GM19238 (cell line): ENCODE measurements around the gene TMEM222.
"Not testable (repeated sequence)": the region's sequence is repeated elsewhere in the genome, so short reads cannot be mapped to it uniquely, and the experiment has no call there.

Source experiments
- DNase-seq: peaks from one replicate; pipeline ENCODE4 v3.0.0; 2011; ENCODE audit warnings: low spot score; ENCODE audit not compliant: insufficient read length

TMEM222 gene, protein sequence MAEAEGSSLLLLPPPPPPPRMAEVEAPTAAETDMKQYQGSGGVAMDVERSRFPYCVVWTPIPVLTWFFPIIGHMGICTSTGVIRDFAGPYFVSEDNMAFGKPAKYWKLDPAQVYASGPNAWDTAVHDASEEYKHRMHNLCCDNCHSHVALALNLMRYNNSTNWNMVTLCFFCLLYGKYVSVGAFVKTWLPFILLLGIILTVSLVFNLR

DNA sequence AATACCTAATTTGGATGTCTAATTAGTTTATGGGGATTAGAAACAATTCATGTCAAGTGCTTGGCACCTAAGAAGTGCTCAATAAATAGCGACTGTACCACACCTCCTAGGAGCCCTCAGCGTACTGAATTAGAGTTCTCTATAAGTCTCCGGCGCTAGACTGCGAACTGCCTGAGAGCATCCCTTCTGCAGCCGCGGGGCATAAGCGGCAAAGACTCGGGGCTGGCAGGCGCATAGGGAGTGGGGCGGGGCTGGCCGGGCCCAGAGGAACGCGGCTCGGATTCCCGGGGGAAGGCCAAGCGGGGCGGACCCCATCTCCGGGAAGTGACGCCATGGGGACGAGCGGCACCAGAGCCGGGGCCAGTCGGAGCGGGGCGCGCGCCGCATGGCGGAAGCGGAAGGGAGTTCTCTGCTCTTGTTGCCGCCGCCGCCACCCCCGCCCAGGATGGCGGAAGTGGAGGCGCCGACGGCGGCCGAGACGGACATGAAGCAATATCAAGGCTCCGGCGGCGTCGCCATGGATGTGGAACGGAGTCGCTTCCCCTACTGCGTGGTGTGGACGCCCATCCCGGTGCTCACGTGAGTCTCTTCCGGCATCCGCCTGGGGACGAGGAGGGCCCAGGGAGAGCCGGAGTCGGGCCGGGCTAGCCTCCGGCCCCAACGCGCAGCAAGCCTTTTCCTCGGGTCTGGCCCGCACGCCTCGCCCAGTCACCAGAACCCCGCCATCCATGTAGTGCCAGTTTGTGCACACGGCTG is at the start of gene TMEM222:
Gene TMEM222, plus strand, starts transcription at position 351 of the 756 bp plus-strand sequence. Its CDS starts 35 bp downstream, at position 386.
- peak; percentile 98 for DNase-seq

- no peak for DNase-seq
Measured at GRCh38 chr1:27274204-27274603, 47.8 kb upstream of the TMEM222 start.

DNA sequence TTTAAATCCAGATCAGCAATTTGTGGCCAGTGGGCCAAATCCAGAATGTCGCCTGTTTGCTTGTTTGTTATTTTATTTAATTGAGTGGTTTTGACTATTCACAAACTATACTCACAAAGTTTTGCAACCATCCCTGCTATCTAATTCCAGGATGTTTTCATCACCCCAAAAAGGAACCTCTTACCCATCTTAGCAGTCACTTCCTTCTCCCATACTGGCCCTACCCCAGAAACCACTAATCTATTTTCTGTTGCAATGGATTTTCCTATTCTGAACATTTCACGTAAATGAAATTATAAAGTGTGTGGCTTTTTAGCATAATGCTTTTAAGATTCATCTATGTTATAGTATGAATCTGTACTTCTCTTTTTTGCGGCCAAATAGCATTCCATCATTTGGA is 46.3 kb upstream of the TMEM222 start:
- DNase-seq = no peak

DNA sequence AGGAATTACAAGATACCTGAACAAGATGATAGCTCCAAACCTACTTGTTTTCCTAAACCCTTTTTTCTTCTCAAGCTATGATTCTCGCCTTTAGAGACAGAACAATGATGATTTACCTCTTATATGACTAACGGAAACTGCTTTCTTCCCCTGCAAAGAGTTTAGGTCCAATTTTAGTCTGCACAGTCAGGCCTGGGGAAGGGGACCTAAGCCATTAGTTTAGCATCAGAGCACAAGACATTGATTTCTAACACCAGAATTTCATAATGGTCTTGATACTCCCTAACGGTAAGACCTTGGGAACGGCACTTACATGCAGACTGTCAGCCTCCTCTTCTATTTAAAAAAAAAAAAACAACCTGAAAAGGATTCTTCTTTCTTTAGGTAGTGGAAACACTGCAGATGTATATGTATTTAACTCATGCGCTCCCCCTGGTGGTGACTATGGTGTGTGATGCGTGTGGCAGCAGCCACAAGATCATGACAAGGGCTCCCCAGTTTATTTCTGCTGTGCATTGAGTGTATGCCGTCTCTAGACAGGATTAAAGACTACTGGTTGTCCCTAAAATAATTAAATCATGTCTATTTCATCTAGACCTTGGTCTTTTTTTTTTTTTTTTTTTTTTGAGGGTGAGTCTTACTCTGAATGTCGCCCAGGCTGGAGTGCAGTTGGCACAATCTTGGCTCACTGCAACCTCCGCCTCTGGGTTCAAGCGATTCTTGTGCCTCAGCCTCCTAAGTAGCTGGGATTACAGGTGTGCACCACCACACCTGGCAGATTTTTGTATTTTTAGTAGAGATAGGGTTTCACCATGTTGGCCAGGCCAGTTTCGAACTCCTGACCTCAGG is 37.3 kb upstream of the TMEM222 start:
- peak; percentile 80 for DNase-seq

DNA sequence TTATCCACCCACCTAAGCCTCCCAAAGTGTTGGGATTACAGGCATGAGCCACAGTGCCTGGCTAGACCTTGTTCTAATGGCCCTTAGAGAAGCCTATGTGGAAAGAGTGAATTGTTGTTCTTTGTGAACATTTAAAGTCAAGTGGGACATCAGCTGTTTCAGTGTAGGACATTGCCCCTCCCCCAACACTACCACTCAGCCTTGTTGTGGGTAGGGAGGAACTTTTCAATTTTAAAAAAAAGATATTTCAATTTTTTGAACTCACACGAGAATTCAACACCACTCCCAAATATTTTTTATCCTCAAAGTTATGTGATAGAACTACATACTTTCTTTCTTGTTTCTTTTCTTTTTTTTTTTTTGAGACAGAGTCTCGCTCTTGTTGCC is 36.7 kb upstream of the TMEM222 start:
- no peak for DNase-seq

DNA sequence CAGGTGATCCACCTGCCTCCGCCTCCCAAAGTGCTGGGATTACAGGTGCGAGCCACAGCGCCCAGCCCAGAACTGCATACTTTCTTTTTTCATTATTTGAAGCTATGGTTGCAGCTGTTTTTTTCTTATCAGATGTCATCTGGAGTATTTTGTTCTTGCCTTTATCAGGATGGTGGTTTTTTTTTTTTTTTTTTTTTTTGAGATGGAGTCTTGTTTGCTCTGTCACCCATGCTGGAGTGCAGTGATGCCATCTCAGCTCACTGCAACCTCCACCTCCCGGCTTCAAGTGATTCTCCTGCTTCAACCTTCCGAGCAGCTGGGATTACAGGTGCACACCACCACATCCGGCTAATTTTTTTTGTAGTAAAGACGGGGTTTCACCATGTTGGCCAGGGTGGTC is 36.1 kb upstream of the TMEM222 start:
- DNase-seq = not testable (repeated sequence)

DNA sequence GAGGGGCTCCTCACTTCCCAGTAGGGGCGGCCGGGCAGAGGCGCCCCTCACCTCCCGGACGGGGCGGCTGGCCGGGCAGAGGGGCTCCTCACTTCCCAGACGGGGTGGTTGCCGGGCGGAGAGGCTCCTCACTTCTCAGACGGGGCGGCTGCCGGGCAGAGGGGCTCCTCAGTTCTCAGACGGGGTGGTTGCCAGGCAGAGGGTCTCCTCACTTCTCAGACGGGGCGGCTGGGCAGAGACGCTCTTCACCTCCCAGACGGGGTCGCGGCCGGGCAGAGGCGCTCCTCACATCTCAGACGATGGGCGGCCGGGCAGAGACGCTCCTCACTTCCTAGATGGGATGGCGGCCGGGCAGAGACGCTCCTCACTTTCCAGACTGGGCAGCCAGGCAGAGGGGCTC is 32.8 kb upstream of the TMEM222 start:
- not testable (repeated sequence) for DNase-seq

- no peak for DNase-seq
Measured at GRCh38 chr1:27290581-27290980, 31.4 kb upstream of the TMEM222 start.

DNA sequence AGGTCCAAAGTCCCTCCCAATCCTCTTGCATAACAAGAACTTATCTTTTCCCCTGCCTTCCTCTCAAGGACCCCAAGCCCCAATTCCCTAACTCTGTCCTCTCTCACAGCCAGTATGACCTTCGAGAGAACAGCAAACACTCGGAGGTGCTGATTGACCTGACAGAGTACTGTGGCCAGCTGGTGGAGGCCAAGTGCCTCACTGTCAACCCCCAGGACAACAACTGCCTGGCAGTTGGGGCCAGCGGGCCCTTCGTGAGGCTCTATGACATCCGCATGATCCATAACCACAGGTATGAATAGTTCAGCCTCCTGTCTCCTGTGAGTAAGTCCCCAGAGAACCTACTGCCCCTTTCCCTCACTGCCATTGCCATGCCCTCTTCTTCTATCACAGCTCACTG is 29.9 kb upstream of the TMEM222 start:
- DNase-seq = no peak

DNA sequence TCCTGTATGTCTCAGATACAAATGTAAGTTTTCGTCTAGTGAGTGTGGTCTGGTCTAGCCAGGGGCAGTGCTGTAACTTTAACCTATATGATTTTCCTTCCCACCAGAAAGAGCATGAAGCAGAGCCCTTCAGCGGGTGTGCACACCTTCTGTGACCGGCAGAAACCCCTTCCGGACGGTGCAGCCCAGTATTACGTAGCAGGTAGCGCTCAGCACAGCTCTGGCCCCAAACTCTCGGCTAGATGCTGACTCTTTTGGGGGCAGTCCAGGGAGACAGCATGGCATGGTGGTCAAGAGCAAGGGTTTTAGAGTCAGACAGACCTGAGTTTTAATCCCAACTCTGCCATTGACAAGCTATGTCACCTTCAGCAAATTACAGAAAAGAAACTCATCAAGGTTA is 28.0 kb upstream of the TMEM222 start:
- no peak for DNase-seq

- peak; percentile 45 for DNase-seq
Measured at GRCh38 chr1:27296773-27297291, 25.1 kb upstream of the TMEM222 start.

DNA sequence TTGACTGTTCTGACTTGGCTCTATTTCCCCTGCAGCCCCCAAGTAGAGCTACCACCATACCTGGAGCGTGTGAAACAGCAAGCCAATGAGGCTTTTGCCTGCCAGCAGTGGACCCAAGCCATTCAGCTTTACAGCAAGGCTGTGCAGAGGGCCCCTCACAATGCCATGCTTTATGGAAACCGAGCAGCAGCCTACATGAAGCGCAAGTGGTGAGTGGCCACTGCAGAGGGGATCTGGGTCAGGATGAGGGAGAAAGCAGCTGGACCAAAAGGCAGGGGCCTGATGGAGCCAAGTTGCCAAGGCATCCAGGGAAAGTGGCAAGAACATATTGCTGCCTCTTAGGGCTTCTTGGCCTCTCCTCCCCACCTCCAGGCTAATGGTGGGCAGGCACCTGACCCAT is 24.1 kb upstream of the TMEM222 start:
- DNase-seq = no peak

DNA sequence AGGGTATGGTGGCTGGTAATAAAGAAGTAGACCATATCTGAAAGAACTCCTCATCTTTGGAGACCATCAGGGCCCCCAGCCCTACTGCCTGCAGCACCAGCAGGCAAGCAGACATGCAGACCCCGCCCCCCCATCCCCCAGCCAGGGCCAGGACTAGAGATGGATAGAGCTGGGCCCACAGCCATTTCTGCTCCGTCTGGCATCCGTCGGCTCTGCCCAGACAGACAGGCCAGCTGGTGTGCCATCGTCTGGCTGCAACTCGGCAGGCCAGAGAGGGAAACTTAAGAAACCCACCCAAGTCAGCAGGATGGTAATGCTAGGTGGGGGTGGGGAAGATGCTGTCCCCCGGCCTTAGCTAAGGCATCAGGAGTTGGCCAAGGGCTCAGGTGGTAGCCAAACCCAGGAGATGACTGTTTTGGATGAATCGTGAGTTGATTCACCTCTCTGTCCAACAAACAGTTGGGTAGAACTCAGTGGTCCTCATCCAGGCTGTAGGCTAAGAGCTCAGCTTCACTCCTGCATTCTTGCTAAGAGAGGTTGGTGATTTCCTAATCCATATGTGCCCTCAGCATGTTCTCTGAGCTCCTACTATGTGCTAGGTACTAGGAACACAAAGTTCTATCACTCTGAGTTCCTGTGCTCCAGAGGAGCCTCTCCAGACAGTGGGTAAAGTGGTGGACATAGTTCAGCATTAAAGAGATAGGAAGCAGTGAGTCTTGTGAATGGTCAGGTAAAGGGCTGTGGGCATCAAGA is 23.2 kb upstream of the TMEM222 start:
- DNase-seq = no peak

DNA sequence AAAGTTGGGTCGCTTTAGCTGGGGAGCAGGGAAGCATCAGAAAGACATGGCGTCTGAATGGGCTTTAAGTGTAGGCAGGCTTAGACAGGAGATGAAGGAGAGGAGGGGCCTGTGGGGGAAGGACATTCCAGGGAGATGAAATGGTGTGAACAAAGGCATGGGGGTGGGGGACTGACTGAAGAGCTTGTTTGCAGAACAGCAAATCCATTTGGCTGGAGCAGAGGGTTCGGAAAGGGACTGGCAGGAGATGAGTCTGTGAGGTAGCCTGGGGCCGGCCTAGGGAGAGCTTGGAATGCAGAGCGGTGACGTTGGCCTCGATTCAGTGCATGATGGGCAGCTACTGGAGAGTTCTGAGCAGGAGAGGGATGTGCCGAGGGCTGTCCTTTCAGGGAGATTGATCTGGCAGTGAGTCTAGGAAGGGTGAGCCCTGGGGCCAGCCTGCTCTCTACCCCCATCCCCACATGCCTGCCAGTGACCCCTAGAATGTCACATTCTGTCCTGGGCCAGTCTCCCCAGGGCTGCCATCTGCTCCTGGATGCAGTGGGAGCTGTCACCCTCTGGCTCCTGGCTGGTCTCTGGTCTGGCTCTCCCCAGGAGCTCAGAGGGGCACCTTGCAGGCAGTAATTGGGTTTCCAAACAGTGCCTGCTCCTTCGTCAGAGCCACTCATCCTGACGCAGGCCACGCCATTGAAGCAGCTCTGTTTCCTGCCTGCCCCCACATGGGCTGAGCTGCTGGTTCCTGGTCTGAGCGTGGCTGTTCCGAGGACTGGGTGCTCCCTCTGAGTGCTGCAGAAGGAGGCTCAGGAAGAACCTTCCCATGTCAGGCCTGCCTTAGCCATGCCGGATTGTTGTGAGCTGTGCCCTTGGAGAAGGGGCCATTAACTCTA is 22.3 kb upstream of the TMEM222 start:
- no peak for DNase-seq

DNA sequence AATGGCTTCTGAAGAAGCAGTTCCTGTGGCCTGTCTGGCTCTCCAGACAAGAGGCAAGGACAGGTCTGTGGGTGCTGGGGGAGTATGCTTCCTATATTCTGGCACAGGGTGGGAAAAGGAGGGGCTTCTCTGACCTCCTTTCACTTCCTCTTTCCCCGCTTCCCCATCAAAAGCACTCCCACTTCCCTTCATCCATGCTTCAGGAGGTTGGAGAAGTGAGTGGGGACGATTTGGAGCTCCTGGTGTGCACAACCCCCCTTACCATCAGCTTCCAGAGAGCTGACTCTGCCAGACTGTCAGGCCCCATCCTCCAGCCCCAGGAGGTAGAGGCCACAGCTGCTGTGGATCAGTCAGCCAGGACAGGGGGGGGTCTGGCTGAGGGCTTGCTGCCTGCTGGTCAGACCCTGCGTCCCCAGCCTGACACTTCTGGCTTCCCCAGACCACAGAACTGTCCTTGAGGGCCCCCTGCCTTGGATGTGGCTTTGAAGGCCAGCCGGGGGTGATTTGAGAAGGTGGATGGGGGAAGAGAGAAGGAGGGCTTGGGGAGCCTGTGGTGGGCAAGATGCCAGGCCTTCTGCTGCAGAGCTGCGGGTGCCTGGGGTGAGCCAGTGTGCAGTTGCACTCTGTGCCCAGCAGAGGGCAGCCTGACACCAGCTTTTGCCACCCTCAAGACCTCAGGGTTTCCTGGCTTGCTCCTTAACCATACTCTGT is 21.5 kb upstream of the TMEM222 start:
- peak; percentile 84 for DNase-seq

DNA sequence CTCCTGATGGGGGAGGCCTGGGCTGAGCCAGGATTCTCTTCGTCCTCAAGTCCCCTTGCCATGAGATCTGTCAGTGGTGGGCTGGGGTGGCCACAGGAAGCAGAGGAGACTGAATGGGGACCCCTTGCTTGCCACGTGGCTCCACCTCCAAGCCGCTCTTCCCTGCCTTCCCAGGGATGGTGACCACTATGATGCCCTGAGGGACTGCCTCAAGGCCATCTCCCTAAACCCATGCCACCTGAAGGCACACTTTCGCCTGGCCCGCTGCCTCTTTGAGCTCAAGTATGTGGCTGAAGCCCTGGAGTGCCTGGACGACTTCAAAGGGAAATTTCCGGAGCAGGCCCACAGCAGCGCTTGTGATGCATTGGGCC is 20.9 kb upstream of the TMEM222 start:
- no peak for DNase-seq

- no peak for DNase-seq
Measured at GRCh38 chr1:27301582-27302199, 20.3 kb upstream of the TMEM222 start.

- DNase-seq = no peak
Measured at GRCh38 chr1:27302612-27303011, 19.4 kb upstream of the TMEM222 start.

GRCh38 chr1:27303509-27303908 is 18.5 kb upstream of the TMEM222 start:
- DNase-seq = no peak
